ENCODE data around the gene SLC49A3.
"Not testable (repeated sequence)": the region's sequence is repeated elsewhere in the genome, so short reads cannot be mapped to it uniquely, and the experiment has no call there.

Gene SLC49A3

GRCh38 chr4:688854-689681, at the start of gene SLC49A3:
TSS of gene SLC49A3 (minus strand) at chr4:689151. CDS start at chr4:689127, 24 bp downstream.
- no peak for DNase-seq (ENCODE audit: low read depth)
- TF ChIP-seq CTCF (IDR thresholded peaks at IDR 0.05; ENCODE audit: insufficient read depth, low read depth, low read length, missing control alignments) = no peak
- no peak within 1 kb of the TSS for H3K4me3 ChIP-seq (ENCODE audit: low read length)

- not testable (repeated sequence) for H3K4me3 ChIP-seq (ENCODE audit: low read length); DNase-seq (ENCODE audit: low read depth)
Observed at GRCh38 chr4:736561-736960, 47.6 kb upstream of the SLC49A3 start.

- H3K4me3 ChIP-seq (ENCODE audit: low read length) = no peak overlapping the region
- TF ChIP-seq CTCF (IDR thresholded peaks at IDR 0.05; ENCODE audit: insufficient read depth, low read depth, low read length, missing control alignments) = no peak
- no peak for DNase-seq (ENCODE audit: low read depth)
Observed at GRCh38 chr4:735583-735982, 46.6 kb upstream of the SLC49A3 start.

GRCh38 chr4:734951-735350, 46.0 kb upstream of the SLC49A3 start:
- DNase-seq (ENCODE audit: low read depth) = no peak
- H3K4me3 ChIP-seq (ENCODE audit: low read length) = no peak overlapping the region
- no peak for TF ChIP-seq CTCF (IDR thresholded peaks at IDR 0.05; ENCODE audit: insufficient read depth, low read depth, low read length, missing control alignments)

GRCh38 chr4:734075-734474, 45.1 kb upstream of the SLC49A3 start:
- no peak for TF ChIP-seq CTCF (IDR thresholded peaks at IDR 0.05; ENCODE audit: insufficient read depth, low read depth, low read length, missing control alignments)

GRCh38 chr4:733631-733980, 44.7 kb upstream of the SLC49A3 start:
- no peak for DNase-seq (ENCODE audit: low read depth)
- TF ChIP-seq CTCF (IDR thresholded peaks at IDR 0.05; ENCODE audit: insufficient read depth, low read depth, low read length, missing control alignments) = no peak
- H3K4me3 ChIP-seq (ENCODE audit: low read length) = no peak overlapping the region

More at GRCh38 chr4:734075-734474, 45.1 kb upstream of the SLC49A3 start:
- H3K4me3 ChIP-seq (ENCODE audit: low read length) = no peak overlapping the region
- DNase-seq (ENCODE audit: low read depth) = no peak

- no peak overlapping the region for H3K4me3 ChIP-seq (ENCODE audit: low read length)
- no peak for TF ChIP-seq CTCF (IDR thresholded peaks at IDR 0.05; ENCODE audit: insufficient read depth, low read depth, low read length, missing control alignments)
- DNase-seq (ENCODE audit: low read depth) = no peak
Observed at GRCh38 chr4:732911-733630, 44.1 kb upstream of the SLC49A3 start.

Measured in epithelial cell of esophagus (primary cell).